Panc1 (cell line): ENCODE data around the gene TMC3.

Source experiments
- POLR2AphosphoS5 ChIP-seq: IDR thresholded peaks from 2 replicates; pipeline ENCODE4 v1.6.1; 2012; ENCODE audit warnings: mild to moderate bottlenecking, low read depth, low read length, moderate library complexity
- SIN3A ChIP-seq: IDR thresholded peaks from 2 replicates; pipeline ENCODE4 v1.6.1; 2012; ENCODE audit warnings: low read depth, mild to moderate bottlenecking, low read length, moderate library complexity, borderline replicate concordance; ENCODE audit not compliant: insufficient read depth
- TF ChIP-seq, protein P1 (sequence below): fragments of 450-650 bp; IDR thresholded peaks from 2 replicates; pipeline ENCODE4 v1.5.1; 2017; ENCODE audit warnings: mild to moderate bottlenecking
- TF ChIP-seq, protein P2 (sequence below), 2 experiments: IDR thresholded peaks; 2 replicates each; pipeline ENCODE4 v1.6.1; 2011 to 2012; ENCODE audit warnings: low read depth in 2 of 2, control low read depth in 1 of 2, low read length in 1 of 2, mild to moderate bottlenecking in 1 of 2, moderate library complexity in 1 of 2; ENCODE audit not compliant: insufficient read depth in 1 of 2

DNA sequence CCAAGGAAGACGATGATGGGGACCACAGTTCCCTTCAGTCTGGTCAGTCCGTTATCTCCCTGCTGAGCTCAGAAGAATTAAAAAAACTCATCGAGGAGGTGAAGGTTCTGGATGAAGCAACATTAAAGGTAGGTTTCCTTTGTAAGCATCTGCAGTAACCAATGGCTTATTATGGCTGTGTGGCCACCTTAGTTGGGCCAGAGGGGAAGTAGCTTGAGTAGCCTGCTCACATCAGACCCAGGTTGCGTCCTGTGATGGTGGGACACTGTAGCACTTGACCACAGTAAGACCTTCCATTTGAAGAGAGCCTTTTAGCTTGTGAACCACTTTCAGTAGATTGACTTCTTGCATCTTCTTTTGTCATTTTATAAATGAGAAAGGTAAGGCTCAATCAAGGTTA, 72.6 kb downstream of the TMC3 start:
- TF ChIP-seq, protein P1, sequence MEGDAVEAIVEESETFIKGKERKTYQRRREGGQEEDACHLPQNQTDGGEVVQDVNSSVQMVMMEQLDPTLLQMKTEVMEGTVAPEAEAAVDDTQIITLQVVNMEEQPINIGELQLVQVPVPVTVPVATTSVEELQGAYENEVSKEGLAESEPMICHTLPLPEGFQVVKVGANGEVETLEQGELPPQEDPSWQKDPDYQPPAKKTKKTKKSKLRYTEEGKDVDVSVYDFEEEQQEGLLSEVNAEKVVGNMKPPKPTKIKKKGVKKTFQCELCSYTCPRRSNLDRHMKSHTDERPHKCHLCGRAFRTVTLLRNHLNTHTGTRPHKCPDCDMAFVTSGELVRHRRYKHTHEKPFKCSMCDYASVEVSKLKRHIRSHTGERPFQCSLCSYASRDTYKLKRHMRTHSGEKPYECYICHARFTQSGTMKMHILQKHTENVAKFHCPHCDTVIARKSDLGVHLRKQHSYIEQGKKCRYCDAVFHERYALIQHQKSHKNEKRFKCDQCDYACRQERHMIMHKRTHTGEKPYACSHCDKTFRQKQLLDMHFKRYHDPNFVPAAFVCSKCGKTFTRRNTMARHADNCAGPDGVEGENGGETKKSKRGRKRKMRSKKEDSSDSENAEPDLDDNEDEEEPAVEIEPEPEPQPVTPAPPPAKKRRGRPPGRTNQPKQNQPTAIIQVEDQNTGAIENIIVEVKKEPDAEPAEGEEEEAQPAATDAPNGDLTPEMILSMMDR, result no peak
- TF ChIP-seq SIN3A, result no peak
- no peak for TF ChIP-seq POLR2AphosphoS5
- TF ChIP-seq, protein P2, sequence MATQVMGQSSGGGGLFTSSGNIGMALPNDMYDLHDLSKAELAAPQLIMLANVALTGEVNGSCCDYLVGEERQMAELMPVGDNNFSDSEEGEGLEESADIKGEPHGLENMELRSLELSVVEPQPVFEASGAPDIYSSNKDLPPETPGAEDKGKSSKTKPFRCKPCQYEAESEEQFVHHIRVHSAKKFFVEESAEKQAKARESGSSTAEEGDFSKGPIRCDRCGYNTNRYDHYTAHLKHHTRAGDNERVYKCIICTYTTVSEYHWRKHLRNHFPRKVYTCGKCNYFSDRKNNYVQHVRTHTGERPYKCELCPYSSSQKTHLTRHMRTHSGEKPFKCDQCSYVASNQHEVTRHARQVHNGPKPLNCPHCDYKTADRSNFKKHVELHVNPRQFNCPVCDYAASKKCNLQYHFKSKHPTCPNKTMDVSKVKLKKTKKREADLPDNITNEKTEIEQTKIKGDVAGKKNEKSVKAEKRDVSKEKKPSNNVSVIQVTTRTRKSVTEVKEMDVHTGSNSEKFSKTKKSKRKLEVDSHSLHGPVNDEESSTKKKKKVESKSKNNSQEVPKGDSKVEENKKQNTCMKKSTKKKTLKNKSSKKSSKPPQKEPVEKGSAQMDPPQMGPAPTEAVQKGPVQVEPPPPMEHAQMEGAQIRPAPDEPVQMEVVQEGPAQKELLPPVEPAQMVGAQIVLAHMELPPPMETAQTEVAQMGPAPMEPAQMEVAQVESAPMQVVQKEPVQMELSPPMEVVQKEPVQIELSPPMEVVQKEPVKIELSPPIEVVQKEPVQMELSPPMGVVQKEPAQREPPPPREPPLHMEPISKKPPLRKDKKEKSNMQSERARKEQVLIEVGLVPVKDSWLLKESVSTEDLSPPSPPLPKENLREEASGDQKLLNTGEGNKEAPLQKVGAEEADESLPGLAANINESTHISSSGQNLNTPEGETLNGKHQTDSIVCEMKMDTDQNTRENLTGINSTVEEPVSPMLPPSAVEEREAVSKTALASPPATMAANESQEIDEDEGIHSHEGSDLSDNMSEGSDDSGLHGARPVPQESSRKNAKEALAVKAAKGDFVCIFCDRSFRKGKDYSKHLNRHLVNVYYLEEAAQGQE (IDR thresholded peaks at IDR 0.05; ENCODE audit: insufficient read depth in 1 of 2, low read depth in 2 of 2, low read length in 1 of 2), result no peak
